Neural crest cell (in vitro differentiated cells): ENCODE data around the gene FAM117A. TPM values are rescaled to one million over a fixed set of nuclear protein-coding genes. Genes with fewer than 3 reads are reported as not detected.

Experiments
- DNase-seq: peaks from one replicate; pipeline ENCODE4 v3.0.0; 2021; ENCODE audit warnings: low read depth, mixed read lengths, low spot score
- H3K27ac Mint-ChIP-seq: one replicate; pipeline ENCODE4 v1.8.0; 2021; ENCODE audit warnings: mild to moderate bottlenecking, mixed read lengths; ENCODE audit not compliant: unreplicated experiment
- H3K27me3 Mint-ChIP-seq: 2 replicates; pipeline ENCODE4 v1.8.0; 2021; ENCODE audit warnings: low read depth, mild to moderate bottlenecking, mixed read lengths
- H3K36me3 Mint-ChIP-seq: 2 replicates; pipeline ENCODE4 v1.8.0; 2021; ENCODE audit warnings: low read depth, mild to moderate bottlenecking, mixed read lengths
- H3K4me1 Mint-ChIP-seq: 2 replicates; pipeline ENCODE4 v1.8.0; 2021; ENCODE audit warnings: mixed read lengths
- H3K4me3 Mint-ChIP-seq: one replicate; pipeline ENCODE4 v1.8.0; 2021; ENCODE audit warnings: mild to moderate bottlenecking, mixed read lengths
- H3K9me3 Mint-ChIP-seq: 2 replicates; pipeline ENCODE4 v1.8.0; 2021; ENCODE audit warnings: mixed read lengths
- total RNA-seq: library from RNA; stranded (reverse); gene quantifications from 2 replicates; pipeline ENCODE4 v1.2.1, GENCODE V29; 2021
- TF ChIP-seq, protein P1 (sequence below): fragments of 200-600 bp; sonication (generic); conservative IDR thresholded peaks from 2 replicates; pipeline ENCODE4 v1.5.0; 2021; ENCODE audit warnings: antibody characterized with exemption, mild to moderate bottlenecking

The FAM117A gene
- total RNA-seq, 1 donor from 2014 or later = 17.0 TPM

DNA sequence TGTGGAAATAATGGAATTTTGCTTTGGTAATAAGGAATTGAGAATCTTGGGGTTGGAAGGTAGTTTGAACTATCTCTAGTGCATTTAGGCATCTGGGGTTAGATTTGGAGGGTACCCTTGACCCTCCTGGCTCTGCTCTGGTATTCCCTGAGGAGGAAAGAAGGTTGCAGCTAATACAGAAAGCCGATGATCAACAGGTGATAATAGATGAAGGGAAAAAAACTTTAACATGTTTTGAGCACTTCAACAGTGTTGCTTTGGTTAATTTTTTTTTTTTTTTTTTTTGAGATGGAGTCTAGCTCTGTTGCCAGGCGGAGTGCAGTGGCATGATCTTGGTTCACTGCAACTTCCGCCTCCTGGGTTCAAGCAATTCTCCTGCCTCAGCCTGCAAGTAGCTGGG, 29.4 kb upstream of the FAM117A start:
- H3K27me3 Mint-ChIP-seq = no peaks in the 10 kb centered on the region
- H3K4me3 Mint-ChIP-seq = peak overlapping the region; percentile 19
- H3K27ac Mint-ChIP-seq = no peak overlapping the region
- H3K36me3 Mint-ChIP-seq = peaks cover 4% of the 10 kb centered on the region
- peaks cover 20% of the 10 kb centered on the region for H3K4me1 Mint-ChIP-seq
- TF ChIP-seq, protein P1, sequence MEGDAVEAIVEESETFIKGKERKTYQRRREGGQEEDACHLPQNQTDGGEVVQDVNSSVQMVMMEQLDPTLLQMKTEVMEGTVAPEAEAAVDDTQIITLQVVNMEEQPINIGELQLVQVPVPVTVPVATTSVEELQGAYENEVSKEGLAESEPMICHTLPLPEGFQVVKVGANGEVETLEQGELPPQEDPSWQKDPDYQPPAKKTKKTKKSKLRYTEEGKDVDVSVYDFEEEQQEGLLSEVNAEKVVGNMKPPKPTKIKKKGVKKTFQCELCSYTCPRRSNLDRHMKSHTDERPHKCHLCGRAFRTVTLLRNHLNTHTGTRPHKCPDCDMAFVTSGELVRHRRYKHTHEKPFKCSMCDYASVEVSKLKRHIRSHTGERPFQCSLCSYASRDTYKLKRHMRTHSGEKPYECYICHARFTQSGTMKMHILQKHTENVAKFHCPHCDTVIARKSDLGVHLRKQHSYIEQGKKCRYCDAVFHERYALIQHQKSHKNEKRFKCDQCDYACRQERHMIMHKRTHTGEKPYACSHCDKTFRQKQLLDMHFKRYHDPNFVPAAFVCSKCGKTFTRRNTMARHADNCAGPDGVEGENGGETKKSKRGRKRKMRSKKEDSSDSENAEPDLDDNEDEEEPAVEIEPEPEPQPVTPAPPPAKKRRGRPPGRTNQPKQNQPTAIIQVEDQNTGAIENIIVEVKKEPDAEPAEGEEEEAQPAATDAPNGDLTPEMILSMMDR = no peak
- no peaks in the 10 kb centered on the region for H3K9me3 Mint-ChIP-seq
- no peak for DNase-seq

DNA sequence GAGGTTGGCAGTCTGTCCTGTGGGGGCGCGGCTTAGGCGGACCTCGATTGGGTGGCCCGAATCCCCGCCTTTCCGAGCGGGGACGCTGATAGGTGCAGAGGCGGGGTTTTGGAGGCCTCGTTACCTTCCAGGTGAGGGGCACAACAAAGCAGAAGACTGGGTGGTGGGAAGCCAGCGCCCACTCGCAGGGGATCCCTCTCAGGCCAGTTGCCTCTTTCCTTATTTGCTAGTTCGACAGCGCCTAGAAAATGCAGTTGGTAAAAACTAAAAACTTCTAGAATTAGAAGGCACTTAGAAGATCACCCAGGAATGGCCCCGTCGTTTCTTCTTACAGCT, 25.3 kb upstream of the FAM117A start:
- Mint-ChIP-seq H3K4me3 (peak overlapping the region; percentile 93), H3K36me3 (no peaks in the 10 kb centered on the region), H3K27ac (no peak overlapping the region), H3K27me3 (no peaks in the 10 kb centered on the region), H3K4me1 (peaks cover 35% of the 10 kb centered on the region), H3K9me3 (no peaks in the 10 kb centered on the region)
- TF ChIP-seq, protein P1 = no peak
- DNase-seq = no peak

DNA sequence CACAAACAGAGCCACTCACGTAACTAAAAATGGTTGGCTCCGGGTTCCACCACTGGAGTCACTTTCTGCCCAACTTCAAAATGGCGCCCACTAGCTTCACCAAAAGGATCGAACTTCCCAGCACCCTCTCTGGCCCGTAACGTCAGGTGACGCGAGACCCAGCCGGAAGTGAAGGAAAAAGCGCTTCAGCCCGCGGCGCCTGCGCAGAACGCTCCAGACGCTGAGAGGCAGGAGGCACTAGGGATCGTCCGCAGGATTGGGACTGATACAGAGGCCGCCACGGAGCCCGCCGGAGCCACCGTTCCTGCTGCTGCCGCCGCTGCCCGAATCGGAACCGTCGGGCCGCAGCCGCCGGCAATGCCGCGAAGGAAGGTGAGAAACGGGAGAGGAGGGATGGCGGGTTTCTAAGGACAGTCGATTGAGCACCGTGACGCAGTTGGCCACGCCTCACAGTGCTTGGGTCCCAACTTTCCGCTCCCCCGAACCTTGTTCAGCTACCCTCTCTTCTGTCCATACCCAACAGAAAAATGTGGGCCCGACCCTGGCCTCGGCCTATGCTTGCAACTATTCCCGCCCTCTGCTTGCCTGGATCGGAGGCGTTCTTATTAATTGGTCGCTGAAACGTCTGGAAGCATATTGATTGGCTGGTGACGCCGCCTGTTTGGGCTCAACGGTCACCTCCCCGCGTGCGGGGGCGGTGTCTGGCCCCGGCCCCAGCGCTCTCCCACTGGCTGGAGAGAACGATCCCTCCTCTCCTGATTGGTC, 24.7 kb upstream of the FAM117A start, which contains the start of gene KAT7:
Gene KAT7, plus strand, starts transcription at position 204 of the 765 bp plus-strand sequence. Its CDS starts 154 bp downstream, at position 358.
- peak within 1 kb of the TSS; percentile 98 for H3K27ac Mint-ChIP-seq
- H3K36me3 Mint-ChIP-seq = no peaks in the 10 kb centered on the region
- peak; percentile 93 for DNase-seq
- no peaks in the 10 kb centered on the region for H3K9me3 Mint-ChIP-seq
- no peaks in the 10 kb centered on the region for H3K27me3 Mint-ChIP-seq
- peaks cover 35% of the 10 kb centered on the region for H3K4me1 Mint-ChIP-seq
- TF ChIP-seq, protein P1 = no peak
- peak within 1 kb of the TSS; percentile 93 for H3K4me3 Mint-ChIP-seq

DNA sequence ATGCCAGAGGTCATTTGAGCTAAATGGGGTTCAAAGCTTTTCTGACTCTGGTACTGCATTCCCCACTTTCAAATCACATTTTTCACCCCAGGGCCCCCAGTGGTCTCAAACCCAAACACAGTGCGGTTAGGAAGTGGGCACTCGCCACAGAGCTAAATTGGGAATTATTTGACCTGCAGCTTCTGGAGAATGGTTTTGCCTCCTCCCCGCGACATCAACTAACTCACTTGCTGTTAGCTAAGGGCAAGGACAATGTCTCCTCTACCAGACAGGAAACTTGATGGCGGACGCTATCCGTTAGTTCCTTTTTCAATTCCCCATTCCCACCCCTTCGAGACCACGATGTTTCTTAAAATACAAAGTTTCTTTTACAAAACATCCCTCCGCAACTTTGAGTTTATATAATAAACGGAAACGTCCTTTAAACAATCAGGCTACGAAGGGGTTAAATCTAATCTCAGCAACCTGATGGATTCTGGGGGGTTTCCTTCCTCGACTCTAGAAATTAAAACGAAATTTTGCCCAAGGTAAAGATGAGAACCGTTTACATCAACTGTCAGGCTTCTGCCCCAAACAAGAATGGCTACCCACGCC, 24.1 kb upstream of the FAM117A start:
- DNase-seq = peak; percentile 16

DNA sequence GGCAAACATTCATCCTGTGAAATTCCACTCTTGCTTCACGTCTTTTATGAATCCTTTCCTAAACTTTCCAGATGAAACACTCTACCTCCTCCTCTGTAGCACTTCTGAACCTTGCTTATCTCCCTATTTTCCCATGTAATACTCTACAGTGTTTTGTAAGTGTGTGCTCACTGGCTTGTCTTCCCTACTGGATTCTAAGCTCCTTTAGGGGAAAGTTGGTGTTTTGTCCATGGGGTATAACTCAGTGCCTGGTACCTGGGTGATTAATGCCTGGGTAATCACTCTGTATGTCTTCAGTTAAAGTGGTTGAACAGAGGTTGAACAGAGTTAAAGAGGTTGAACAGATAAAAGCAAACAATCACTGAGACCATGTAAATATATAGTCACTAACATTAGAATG, 20.7 kb upstream of the FAM117A start:
- H3K36me3 Mint-ChIP-seq = no peaks in the 10 kb centered on the region
- H3K27ac Mint-ChIP-seq = peak overlapping the region; percentile 1
- TF ChIP-seq, protein P1 = no peak
- no peaks in the 10 kb centered on the region for H3K27me3 Mint-ChIP-seq
- H3K4me1 Mint-ChIP-seq = peaks cover 34% of the 10 kb centered on the region
- H3K9me3 Mint-ChIP-seq = no peaks in the 10 kb centered on the region
- no peak for DNase-seq
- no peak overlapping the region for H3K4me3 Mint-ChIP-seq

More for the DNA sequence above, 24.1 kb upstream of the FAM117A start:
- Mint-ChIP-seq H3K36me3 (no peaks in the 10 kb centered on the region), H3K27ac (peak overlapping the region; percentile 98), H3K9me3 (no peaks in the 10 kb centered on the region), H3K27me3 (no peaks in the 10 kb centered on the region), H3K4me3 (peak overlapping the region; percentile 93), H3K4me1 (peaks cover 38% of the 10 kb centered on the region)
- TF ChIP-seq, protein P1 = no peak
